ENCODE data around the gene DLG2.
"Not testable (repeated sequence)": the region's sequence is repeated elsewhere in the genome, so short reads cannot be mapped to it uniquely, and the experiment has no call there.

The DLG2 gene

DNA sequence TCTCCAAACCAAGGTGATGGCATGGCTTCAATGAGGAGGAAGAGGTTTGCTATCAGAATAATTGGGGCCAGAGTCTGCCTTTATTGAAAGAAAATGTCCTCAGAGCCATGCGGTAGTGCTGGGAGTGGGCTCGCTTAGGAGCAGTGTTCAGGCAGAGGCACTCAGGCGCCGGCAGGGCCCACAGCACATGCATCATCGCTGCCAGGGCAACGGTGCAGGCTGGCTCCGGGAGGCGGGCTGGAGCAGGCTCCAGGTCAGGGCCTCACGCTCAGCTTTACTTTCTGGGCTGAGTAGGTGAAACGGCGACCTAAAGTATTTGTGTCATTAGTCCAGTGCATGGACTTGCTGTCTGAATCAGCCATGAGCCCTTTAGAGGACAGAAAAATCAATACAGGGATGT, 2171.1 kb downstream of the DLG2 start:
- TF ChIP-seq, protein P1, sequence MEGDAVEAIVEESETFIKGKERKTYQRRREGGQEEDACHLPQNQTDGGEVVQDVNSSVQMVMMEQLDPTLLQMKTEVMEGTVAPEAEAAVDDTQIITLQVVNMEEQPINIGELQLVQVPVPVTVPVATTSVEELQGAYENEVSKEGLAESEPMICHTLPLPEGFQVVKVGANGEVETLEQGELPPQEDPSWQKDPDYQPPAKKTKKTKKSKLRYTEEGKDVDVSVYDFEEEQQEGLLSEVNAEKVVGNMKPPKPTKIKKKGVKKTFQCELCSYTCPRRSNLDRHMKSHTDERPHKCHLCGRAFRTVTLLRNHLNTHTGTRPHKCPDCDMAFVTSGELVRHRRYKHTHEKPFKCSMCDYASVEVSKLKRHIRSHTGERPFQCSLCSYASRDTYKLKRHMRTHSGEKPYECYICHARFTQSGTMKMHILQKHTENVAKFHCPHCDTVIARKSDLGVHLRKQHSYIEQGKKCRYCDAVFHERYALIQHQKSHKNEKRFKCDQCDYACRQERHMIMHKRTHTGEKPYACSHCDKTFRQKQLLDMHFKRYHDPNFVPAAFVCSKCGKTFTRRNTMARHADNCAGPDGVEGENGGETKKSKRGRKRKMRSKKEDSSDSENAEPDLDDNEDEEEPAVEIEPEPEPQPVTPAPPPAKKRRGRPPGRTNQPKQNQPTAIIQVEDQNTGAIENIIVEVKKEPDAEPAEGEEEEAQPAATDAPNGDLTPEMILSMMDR (IDR thresholded peaks at IDR 0.05; ENCODE audit: low read depth, low read length), result no peak
- H3K4me3 ChIP-seq (ENCODE audit: low read depth, low read length), result no peak overlapping the region

DNA sequence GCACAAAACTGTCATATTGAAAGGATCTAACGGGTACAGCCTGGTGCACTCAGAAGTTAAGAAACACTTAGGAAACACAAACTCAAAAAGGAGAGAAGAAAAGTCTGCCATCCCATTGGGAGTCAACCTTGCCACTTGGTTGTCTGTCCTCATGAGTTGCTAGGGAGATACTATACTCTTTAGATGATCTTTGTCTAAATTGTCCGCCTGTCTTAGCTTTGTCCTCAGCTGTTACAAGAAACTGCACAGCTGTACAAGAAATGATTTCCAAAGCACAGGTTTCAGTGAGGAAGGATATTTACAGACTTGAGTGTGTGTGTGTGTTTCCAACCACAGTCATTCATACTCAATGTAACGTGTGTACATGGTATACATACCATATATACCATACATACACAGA, 2171.8 kb downstream of the DLG2 start:
- TF ChIP-seq, protein P1 (IDR thresholded peaks at IDR 0.05; ENCODE audit: low read depth, low read length), result no peak
- H3K4me3 ChIP-seq (ENCODE audit: low read depth, low read length), result no peak overlapping the region

DNA sequence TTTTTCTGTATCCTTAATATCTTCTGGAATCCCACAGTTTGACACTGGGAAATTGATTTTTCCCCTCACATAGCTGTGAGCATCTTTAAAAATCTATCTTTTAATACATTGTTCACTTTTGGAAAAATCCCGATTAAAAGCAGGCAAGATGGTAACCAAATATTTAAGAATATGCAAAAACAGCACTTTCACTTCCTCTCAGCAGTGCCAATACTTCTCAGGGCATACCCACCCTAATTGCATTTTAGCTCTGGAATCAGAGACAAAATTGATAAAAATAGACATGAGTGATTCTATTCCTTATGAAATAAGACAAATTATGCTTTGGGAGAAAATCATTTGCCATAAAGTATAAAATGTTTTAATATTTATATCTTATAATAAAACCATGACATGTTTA, 2172.5 kb downstream of the DLG2 start:
- no peak overlapping the region for H3K4me3 ChIP-seq (ENCODE audit: low read depth, low read length)
- TF ChIP-seq, protein P1 (IDR thresholded peaks at IDR 0.05; ENCODE audit: low read depth, low read length), result no peak

DNA sequence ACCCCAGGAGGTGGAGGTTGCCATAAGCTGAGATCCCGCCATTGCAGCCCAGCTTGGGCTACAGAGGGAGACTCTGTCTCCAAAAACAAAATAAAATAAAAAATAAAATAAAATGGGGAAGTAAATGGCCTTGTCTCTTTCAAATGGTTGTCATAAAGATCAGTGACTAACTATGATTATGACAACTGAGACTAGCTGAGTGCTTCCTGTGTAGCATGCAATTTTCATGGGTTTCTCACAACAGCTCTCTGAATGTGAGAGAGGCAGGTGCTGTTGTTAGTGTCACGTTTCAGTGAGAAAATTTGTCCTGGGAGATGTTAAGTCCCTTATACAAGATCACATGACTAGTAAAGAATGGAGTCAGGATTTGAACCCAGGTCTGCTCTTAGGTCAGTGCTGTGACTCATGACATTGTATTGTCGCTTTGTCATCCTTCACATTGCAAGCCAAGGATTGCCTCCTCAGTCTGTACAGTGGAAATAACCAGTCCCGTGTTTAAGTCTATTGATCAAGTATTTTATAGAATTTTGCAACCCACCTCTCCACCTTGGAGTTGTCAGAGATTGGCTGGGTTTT, 2177.7 kb downstream of the DLG2 start:
- TF ChIP-seq, protein P1 (IDR thresholded peaks at IDR 0.05; ENCODE audit: low read depth, low read length), result no peak
- H3K4me3 ChIP-seq (ENCODE audit: low read depth, low read length), result no peak overlapping the region

DNA sequence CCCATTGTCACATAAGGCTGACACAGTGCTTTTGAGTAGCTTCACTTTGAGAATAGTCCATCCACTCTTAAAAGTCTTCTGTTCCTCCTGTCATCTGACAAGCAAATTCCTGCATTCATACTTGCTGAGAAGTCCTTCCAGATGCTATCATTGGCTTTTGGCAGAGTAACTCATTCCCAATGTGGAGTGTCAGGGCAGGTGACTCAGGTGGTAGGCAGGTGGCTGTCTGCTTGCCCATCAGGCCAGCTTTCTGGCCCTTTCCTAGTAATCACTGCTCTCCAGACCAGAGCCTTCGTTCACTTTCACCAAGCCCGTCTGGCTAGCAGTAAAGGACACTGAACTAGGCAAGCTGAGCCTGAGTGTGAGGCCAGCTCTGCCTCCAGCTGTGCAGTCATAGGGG, 2178.5 kb downstream of the DLG2 start:
- TF ChIP-seq, protein P1 (IDR thresholded peaks at IDR 0.05; ENCODE audit: low read depth, low read length), result no peak
- H3K4me3 ChIP-seq (ENCODE audit: low read depth, low read length), result no peak overlapping the region

DNA sequence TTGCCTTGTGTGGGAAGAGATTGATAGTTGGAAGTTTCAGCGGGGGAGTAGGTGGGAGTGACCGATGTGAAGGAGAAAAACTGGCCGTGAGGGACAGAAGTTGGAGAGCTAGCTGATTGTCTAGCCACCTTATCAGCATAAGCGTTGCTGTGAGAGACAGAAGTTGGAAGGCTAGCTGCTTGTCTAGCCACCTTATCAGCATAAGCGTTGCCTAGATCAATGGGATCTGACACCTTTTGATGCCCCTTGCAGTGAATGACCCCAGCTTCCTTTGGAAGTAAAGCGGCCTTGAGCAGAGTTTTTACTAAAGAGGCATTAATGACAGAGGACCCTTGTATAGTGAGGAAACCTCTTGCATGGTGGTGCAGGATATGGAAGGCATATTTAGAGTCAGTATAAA, 2183.3 kb downstream of the DLG2 start:
- H3K4me3 ChIP-seq (ENCODE audit: low read depth, low read length), result not testable (repeated sequence)

DNA sequence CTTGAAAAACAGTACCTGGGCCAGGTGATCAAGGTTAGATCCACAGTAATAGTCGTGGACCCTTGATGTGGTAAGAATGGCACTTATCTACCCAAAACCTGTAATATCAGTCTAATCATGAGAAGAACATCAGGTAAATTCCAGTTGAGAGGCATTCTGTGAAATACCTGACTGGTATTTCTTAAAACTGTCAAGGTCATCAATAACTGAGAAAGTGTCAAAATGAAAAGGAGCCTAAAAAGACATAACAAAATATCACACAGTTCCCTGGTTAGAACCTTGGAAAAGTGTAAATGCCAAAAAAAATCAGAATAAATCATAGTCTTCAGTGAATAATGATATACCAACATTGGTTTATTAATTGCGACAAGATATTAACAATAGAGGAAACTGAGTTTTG, 2185.5 kb downstream of the DLG2 start:
- no peak overlapping the region for H3K4me3 ChIP-seq (ENCODE audit: low read depth, low read length)
- TF ChIP-seq, protein P1 (IDR thresholded peaks at IDR 0.05; ENCODE audit: low read depth, low read length), result no peak

DNA sequence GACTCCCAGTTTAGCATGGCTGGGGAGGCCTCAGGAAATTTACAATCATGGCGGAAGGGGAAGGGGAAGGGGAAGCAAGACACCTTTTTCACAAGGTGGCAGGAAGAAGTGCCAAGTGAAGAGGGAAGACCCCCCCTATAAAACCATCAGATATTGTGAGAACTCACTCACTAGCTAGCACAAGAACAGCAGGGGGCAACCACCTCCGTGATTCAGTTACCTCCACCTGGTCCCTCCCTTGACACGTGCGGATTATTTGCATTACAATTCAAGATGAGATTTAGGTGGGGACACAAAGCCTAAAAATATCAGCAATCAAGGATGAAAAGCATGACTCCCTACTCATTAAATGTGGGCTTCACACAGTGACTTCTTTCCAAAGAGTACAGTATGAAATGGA, 2186.0 kb downstream of the DLG2 start:
- H3K4me3 ChIP-seq (ENCODE audit: low read depth, low read length), result no peak overlapping the region
- TF ChIP-seq, protein P1 (IDR thresholded peaks at IDR 0.05; ENCODE audit: low read depth, low read length), result no peak

All from WI38 (cell line).